Mucosa of descending colon (tissue), 3 donors: ENCODE data around the gene SH3RF2. TPM values are rescaled to one million over a fixed set of nuclear protein-coding genes. Genes with fewer than 3 reads are reported as not detected.

Experiments
- ATAC-seq: fragments of 200-7000 bp; cut with Tn5 transposase; one replicate; pipeline ENCODE4 v1.9.1; 2020; ENCODE audit warnings: mild to moderate bottlenecking, moderate library complexity
- DNase-seq, 3 donors: peaks; one replicate each; pipeline ENCODE4 v3.0.0-alpha.2; 2020
- H3K36me3 ChIP-seq: fragments of 200-600 bp; one replicate; pipeline ENCODE4 v1.8.0; 2021; ENCODE audit warnings: low read depth, mild to moderate bottlenecking
- H3K4me1 ChIP-seq: fragments of 200-600 bp; one replicate; pipeline ENCODE4 v1.8.0; 2021; ENCODE audit warnings: low read depth, mild to moderate bottlenecking
- H3K4me3 ChIP-seq: fragments of 200-600 bp; one replicate; pipeline ENCODE4 v1.8.0; 2021; ENCODE audit warnings: mild to moderate bottlenecking
- H3K9me3 ChIP-seq: fragments of 200-600 bp; one replicate; pipeline ENCODE4 v1.8.0; 2021; ENCODE audit warnings: mild to moderate bottlenecking
- CTCF ChIP-seq: fragments of 200-600 bp; IDR thresholded peaks from one replicate; pipeline ENCODE4 v1.8.0; 2022; ENCODE audit warnings: antibody characterized with exemption, mild to moderate bottlenecking
- intact Hi-C, 2 donors: fragments of 100-400 bp; cut with DNase I in 1 of 2; cut with micrococcal nuclease in 1 of 2; formaldehyde crosslinking; loops; one replicate each; pipeline versions ENCODE4 v1.11.0 to v1.11.1; 2022; cut with DNase I, micrococcal nuclease
- total RNA-seq, 3 donors: library from RNA; stranded (reverse); fragmentation: NEBNext Ultra II Directional in 2 of 3; extraction: Animal tissue kit (Norgen Biotek cat#: 25700) in 2 of 3; gene quantifications; one replicate each; pipeline versions ENCODE4 v1.2.1 to v1.2.4, GENCODE V29; 2021 to 2023
- donor health status: DM: no; HTN: no; CAD: no; lungs with moderate emphysema.
- donor health status: DM: no; HTN: no; CAD: no.
- donor health status: DM: no; HTN: yes; CAD: no.

Gene SH3RF2
- total RNA-seq, 3 donors from 2014 or later = 36.8 to 99.7 (median 61.5) TPM

DNA sequence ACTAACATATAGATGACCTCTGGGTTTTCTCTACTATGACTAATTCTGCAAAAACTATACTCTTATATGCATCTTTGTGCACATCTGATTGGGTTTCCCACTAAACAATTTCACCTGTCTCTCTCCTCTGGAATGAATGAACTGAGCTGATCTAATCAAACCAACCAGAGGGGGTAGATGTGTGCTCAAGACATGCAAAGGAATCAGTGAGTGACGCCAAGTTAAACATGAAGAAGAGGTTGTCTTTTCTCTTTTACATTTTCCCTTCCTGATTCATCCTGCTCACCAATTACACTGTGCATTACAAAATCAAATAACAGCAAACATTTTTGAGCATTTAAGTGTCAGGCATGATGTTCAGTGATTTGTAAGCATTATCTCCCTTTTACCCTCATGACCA is 34.0 kb upstream of the SH3RF2 start:
- ATAC-seq (no peak), DNase-seq (no peak)
- intact Hi-C loops = no loop called here
- no peak overlapping the region for H3K4me3 ChIP-seq
- H3K4me1 ChIP-seq = no peaks in the 10 kb centered on the region
- H3K9me3 ChIP-seq = no peaks in the 10 kb centered on the region
- no peaks in the 10 kb centered on the region for H3K36me3 ChIP-seq
- TF ChIP-seq CTCF = no peak

- no peak for DNase-seq
- TF ChIP-seq CTCF = no peak
- ATAC-seq = peak; percentile 66
- Histone ChIP-seq H3K9me3 (no peaks in the 10 kb centered on the region), H3K4me1 (no peaks in the 10 kb centered on the region), H3K4me3 (no peak overlapping the region), H3K36me3 (no peaks in the 10 kb centered on the region)
- intact Hi-C loops = no loop called here
Observed at GRCh38 chr5:145903113-145903512, 33.3 kb upstream of the SH3RF2 start.

DNA sequence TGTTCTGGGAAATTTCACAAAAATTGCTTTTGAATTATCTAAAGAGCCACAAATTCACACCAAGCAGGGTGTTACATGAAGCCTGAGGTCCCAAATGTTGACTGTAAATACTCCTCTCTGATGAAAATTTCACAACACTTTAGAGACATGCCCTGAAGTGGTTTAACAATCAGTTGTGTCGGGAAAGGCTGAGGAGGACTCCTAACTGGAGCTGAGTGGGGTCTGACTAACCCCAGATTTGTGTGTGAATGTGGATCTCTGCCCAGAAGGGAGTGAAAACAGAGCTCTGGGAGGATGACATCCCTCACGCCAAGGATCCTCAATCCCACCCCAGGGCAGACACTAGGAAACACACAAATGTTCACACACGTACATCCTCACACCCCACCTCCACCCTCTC is 32.5 kb upstream of the SH3RF2 start:
- Histone ChIP-seq H3K4me3 (no peak overlapping the region), H3K9me3 (no peaks in the 10 kb centered on the region), H3K36me3 (no peaks in the 10 kb centered on the region), H3K4me1 (no peaks in the 10 kb centered on the region)
- ATAC-seq = no peak
- no peak for DNase-seq
- intact Hi-C loops = no loop called here
- no peak for TF ChIP-seq CTCF

GRCh38 chr5:145904743-145905142 is 31.6 kb upstream of the SH3RF2 start:
- Histone ChIP-seq H3K4me1 (no peaks in the 10 kb centered on the region), H3K36me3 (no peaks in the 10 kb centered on the region), H3K4me3 (no peak overlapping the region), H3K9me3 (no peaks in the 10 kb centered on the region)
- no peak for ATAC-seq
- no peak for DNase-seq
- intact Hi-C loops = no loop called here
- TF ChIP-seq CTCF = no peak

DNA sequence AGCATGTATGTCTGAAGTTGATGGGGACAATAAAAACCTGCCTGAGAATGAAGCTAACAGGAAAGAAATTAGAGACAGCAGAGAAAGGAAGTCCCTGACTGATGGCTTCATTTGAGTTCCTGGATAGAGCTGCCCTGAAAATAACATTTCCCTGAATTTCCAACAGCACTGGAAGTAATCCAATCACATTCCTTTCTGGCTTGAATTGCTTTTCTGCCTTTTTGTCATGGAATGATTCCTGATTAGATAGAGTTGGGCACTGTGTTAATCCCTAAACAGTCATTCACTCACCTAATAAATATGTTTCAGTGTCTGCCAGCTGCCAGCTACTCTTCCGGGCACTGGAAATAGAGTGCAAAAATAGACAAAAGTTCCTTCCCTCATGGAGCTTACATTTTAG is 30.0 kb upstream of the SH3RF2 start:
- TF ChIP-seq CTCF = no peak
- intact Hi-C loops = no loop called here
- no peak overlapping the region for H3K4me3 ChIP-seq
- H3K4me1 ChIP-seq = no peaks in the 10 kb centered on the region
- ATAC-seq (no peak), DNase-seq (no peak)
- H3K36me3 ChIP-seq = no peaks in the 10 kb centered on the region
- no peaks in the 10 kb centered on the region for H3K9me3 ChIP-seq
